GM23338 (cell line): Measurements from ENCODE around the gene TAGLN. TPM values are rescaled to one million over a fixed set of nuclear protein-coding genes. Genes with fewer than 3 reads are reported as not detected.

ENCODE experiments used
- EZH2 ChIP-seq: fragments of 200-600 bp; sonication (generic); IDR thresholded peaks from one replicate; pipeline ENCODE4 v1.8.0; 2017; ENCODE audit warnings: antibody characterized with exemption, mild to moderate bottlenecking, low read depth; ENCODE audit not compliant: unreplicated experiment
- EZH2phosphoT487 ChIP-seq: fragments of 200-600 bp; sonication (generic); IDR thresholded peaks from one replicate; pipeline ENCODE4 v1.8.1; 2018; ENCODE audit warnings: antibody characterized with exemption; ENCODE audit not compliant: unreplicated experiment
- ZNF114 ChIP-seq: fragments of 250-450 bp; sonication (Bioruptor Pico); IDR thresholded peaks from 2 replicates; pipeline ENCODE4 v1.5.0; 2020; ENCODE audit warnings: mild to moderate bottlenecking, moderate library complexity
- ZNF331 ChIP-seq: fragments of 250-450 bp; sonication (Bioruptor Pico); IDR thresholded peaks from 2 replicates; pipeline ENCODE4 v1.5.0; 2020; ENCODE audit warnings: low read depth, mild to moderate bottlenecking, moderate library complexity
- polyA plus RNA-seq: library from polyadenylated mRNA; unstranded; fragments of >200 nt; fragmentation: Nextera tagmentation; extraction: Ambion mirVana; gene quantifications from 2 replicates; pipeline ENCODE4 v1.2.1, GENCODE V29; 2016
- total RNA-seq: library from RNA; depleted of rRNA; stranded (reverse); fragments of >200 nt; shearing (Covaris generic); gene quantifications from 2 replicates; pipeline ENCODE4 v1.2.3, GENCODE V29; 2014
- TF ChIP-seq, protein P1 (sequence below), 2 experiments: fragments of 200-600 bp in 1 of 2; sonication (generic) in 1 of 2; conservative IDR thresholded peaks; 2 replicates each; pipeline versions ENCODE4 v1.5.1 to v1.6.1; 2016 to 2017; ENCODE audit warnings: antibody characterized with exemption in 2 of 2, low read depth in 2 of 2, mild to moderate bottlenecking in 2 of 2, moderate library complexity in 1 of 2
- TF ChIP-seq, protein P2 (sequence below): IDR thresholded peaks from 2 replicates; pipeline ENCODE4 v1.6.1; 2016; ENCODE audit warnings: antibody characterized with exemption
- TF ChIP-seq, protein P3 (sequence below): fragments of 250-450 bp; sonication (Bioruptor Pico); IDR thresholded peaks from 2 replicates; pipeline ENCODE4 v1.5.0; 2020; ENCODE audit warnings: mild to moderate bottlenecking, moderate library complexity

The TAGLN gene
- total and polyA plus RNA-seq, 2 experiments from 2014 or later = 86.8 to 130 TPM

DNA sequence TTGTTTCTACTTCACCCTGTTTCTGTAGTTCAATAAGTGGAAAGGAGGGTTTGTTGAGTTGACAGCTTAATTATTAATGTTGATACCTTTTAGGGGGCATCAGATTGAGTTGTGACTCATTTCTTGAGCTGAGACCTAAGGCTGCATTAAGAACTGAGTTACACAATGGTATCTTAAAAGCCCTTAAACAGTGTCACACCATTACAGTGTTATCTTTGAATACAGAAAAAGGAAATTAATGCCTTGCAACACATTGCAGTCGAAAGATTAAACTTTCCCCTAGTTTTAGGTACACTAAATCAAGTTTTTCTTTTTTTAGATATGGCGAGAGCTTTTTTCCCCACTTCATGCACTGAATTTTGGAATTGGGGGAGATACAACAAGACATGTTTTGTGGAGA, 38.3 kb upstream of the TAGLN start (continued):
- TF ChIP-seq, protein P1, sequence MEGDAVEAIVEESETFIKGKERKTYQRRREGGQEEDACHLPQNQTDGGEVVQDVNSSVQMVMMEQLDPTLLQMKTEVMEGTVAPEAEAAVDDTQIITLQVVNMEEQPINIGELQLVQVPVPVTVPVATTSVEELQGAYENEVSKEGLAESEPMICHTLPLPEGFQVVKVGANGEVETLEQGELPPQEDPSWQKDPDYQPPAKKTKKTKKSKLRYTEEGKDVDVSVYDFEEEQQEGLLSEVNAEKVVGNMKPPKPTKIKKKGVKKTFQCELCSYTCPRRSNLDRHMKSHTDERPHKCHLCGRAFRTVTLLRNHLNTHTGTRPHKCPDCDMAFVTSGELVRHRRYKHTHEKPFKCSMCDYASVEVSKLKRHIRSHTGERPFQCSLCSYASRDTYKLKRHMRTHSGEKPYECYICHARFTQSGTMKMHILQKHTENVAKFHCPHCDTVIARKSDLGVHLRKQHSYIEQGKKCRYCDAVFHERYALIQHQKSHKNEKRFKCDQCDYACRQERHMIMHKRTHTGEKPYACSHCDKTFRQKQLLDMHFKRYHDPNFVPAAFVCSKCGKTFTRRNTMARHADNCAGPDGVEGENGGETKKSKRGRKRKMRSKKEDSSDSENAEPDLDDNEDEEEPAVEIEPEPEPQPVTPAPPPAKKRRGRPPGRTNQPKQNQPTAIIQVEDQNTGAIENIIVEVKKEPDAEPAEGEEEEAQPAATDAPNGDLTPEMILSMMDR (conservative IDR thresholded peaks at IDR 0.05; ENCODE audit: low read depth in 2 of 2) = no peak
- TF ChIP-seq EZH2phosphoT487 = no peak
- TF ChIP-seq EZH2 = no peak
- TF ChIP-seq, protein P2, sequence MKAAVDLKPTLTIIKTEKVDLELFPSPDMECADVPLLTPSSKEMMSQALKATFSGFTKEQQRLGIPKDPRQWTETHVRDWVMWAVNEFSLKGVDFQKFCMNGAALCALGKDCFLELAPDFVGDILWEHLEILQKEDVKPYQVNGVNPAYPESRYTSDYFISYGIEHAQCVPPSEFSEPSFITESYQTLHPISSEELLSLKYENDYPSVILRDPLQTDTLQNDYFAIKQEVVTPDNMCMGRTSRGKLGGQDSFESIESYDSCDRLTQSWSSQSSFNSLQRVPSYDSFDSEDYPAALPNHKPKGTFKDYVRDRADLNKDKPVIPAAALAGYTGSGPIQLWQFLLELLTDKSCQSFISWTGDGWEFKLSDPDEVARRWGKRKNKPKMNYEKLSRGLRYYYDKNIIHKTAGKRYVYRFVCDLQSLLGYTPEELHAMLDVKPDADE = no peak
- TF ChIP-seq ZNF114 = no peak
- TF ChIP-seq, protein P3, sequence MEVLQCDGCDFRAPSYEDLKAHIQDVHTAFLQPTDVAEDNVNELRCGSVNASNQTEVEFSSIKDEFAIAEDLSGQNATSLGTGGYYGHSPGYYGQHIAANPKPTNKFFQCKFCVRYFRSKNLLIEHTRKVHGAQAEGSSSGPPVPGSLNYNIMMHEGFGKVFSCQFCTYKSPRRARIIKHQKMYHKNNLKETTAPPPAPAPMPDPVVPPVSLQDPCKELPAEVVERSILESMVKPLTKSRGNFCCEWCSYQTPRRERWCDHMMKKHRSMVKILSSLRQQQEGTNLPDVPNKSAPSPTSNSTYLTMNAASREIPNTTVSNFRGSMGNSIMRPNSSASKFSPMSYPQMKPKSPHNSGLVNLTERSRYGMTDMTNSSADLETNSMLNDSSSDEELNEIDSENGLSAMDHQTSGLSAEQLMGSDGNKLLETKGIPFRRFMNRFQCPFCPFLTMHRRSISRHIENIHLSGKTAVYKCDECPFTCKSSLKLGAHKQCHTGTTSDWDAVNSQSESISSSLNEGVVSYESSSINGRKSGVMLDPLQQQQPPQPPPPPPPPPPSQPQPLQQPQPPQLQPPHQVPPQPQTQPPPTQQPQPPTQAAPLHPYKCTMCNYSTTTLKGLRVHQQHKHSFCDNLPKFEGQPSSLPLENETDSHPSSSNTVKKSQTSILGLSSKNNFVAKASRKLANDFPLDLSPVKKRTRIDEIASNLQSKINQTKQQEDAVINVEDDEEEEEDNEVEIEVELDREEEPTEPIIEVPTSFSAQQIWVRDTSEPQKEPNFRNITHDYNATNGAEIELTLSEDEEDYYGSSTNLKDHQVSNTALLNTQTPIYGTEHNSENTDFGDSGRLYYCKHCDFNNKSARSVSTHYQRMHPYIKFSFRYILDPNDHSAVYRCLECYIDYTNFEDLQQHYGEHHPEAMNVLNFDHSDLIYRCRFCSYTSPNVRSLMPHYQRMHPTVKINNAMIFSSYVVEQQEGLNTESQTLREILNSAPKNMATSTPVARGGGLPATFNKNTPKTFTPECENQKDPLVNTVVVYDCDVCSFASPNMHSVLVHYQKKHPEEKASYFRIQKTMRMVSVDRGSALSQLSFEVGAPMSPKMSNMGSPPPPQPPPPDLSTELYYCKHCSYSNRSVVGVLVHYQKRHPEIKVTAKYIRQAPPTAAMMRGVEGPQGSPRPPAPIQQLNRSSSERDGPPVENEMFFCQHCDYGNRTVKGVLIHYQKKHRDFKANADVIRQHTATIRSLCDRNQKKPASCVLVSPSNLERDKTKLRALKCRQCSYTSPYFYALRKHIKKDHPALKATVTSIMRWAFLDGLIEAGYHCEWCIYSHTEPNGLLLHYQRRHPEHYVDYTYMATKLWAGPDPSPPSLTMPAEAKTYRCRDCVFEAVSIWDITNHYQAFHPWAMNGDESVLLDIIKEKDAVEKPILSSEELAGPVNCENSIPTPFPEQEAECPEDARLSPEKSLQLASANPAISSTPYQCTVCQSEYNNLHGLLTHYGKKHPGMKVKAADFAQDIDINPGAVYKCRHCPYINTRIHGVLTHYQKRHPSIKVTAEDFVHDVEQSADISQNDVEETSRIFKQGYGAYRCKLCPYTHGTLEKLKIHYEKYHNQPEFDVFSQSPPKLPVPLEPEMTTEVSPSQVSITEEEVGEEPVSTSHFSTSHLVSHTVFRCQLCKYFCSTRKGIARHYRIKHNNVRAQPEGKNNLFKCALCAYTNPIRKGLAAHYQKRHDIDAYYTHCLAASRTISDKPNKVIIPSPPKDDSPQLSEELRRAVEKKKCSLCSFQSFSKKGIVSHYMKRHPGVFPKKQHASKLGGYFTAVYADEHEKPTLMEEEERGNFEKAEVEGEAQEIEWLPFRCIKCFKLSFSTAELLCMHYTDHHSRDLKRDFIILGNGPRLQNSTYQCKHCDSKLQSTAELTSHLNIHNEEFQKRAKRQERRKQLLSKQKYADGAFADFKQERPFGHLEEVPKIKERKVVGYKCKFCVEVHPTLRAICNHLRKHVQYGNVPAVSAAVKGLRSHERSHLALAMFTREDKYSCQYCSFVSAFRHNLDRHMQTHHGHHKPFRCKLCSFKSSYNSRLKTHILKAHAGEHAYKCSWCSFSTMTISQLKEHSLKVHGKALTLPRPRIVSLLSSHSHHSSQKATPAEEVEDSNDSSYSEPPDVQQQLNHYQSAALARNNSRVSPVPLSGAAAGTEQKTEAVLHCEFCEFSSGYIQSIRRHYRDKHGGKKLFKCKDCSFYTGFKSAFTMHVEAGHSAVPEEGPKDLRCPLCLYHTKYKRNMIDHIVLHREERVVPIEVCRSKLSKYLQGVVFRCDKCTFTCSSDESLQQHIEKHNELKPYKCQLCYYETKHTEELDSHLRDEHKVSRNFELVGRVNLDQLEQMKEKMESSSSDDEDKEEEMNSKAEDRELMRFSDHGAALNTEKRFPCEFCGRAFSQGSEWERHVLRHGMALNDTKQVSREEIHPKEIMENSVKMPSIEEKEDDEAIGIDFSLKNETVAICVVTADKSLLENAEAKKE (CRISPR knock-in tag) = no peak
- TF ChIP-seq ZNF331 (CRISPR knock-in tag) = no peak
